Measurements from ENCODE around the gene NDUFS7.

DNA sequence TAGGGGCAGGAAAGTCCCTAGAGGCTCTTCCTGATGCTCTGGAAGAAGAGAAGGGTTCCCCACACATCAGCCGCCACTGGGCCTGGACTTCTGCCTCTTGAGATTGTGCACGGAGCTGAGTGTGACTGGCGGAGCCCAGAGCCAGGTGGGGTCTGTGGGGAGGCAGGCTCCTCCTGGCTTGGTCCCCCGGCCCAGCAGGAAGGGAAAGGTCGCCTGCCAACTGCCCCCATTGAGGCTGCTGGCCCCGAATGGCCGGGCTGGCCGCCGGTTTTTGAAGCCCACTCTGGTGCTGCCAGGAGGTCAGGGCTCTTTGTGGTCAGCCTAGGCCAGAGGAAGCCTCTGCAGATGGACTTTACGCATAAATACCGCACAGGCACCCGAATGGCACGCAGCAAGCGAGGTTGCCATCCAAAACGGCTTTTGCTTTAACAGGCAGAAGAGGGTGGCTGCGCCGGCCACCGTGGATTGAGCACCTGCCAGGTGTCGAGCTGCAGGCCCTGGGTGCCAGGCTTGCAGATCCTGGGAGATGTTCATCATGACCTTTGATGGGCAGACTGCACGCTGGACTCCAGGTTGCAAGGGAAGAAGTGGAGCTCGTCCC is 28.7 kb downstream of the NDUFS7 start:
- TF ChIP-seq, protein P1, sequence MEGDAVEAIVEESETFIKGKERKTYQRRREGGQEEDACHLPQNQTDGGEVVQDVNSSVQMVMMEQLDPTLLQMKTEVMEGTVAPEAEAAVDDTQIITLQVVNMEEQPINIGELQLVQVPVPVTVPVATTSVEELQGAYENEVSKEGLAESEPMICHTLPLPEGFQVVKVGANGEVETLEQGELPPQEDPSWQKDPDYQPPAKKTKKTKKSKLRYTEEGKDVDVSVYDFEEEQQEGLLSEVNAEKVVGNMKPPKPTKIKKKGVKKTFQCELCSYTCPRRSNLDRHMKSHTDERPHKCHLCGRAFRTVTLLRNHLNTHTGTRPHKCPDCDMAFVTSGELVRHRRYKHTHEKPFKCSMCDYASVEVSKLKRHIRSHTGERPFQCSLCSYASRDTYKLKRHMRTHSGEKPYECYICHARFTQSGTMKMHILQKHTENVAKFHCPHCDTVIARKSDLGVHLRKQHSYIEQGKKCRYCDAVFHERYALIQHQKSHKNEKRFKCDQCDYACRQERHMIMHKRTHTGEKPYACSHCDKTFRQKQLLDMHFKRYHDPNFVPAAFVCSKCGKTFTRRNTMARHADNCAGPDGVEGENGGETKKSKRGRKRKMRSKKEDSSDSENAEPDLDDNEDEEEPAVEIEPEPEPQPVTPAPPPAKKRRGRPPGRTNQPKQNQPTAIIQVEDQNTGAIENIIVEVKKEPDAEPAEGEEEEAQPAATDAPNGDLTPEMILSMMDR (IDR thresholded peaks at IDR 0.05): no peak
- TF ChIP-seq POLR2AphosphoS5 (IDR thresholded peaks at IDR 0.05): no peak
- TF ChIP-seq POLR2A (IDR thresholded peaks at IDR 0.05): no peak
- no peak for TF ChIP-seq EP300 (IDR thresholded peaks at IDR 0.05)

Data from sigmoid colon (tissue), 4 donors.